Astrocyte (in vitro differentiated cells and primary cell): ENCODE results near the gene ITGA1. TPM values are rescaled to one million over a fixed set of nuclear protein-coding genes. Genes with fewer than 3 reads are reported as not detected.
"Not testable (repeated sequence)": the region's sequence is repeated elsewhere in the genome, so short reads cannot be mapped to it uniquely, and the experiment has no call there.

Source experiments
- DNase-seq: peaks from one replicate; pipeline ENCODE4 v3.0.0-alpha.2; 2010; ENCODE audit warnings: low read depth
- FAIRE-seq: peaks from 2 replicates; lab custom pipeline; 2011; peaks lifted over from hg19 to GRCh38; lab: Jason Lieb, UNC
- H2AFZ ChIP-seq: 2 replicates; pipeline ENCODE4 v1.6.0; 2012; ENCODE audit warnings: low read depth, low read length, inconsistent platforms
- H3K27ac ChIP-seq: 2 replicates; pipeline ENCODE4 v1.5.1; 2011; ENCODE audit warnings: low read depth, low read length, inconsistent platforms
- H3K27me3 ChIP-seq: 2 replicates; pipeline ENCODE4 v1.6.0; 2011; ENCODE audit warnings: low read length, inconsistent platforms; ENCODE audit not compliant: insufficient read depth
- H3K36me3 ChIP-seq: 2 replicates; pipeline ENCODE4 v1.5.1; 2011; ENCODE audit warnings: low read length, inconsistent platforms; ENCODE audit not compliant: insufficient read depth
- H3K4me1 ChIP-seq: 2 replicates; pipeline ENCODE4 v1.5.1; 2011; ENCODE audit warnings: low read length, inconsistent platforms; ENCODE audit not compliant: insufficient read depth
- H3K4me2 ChIP-seq: 2 replicates; pipeline ENCODE4 v1.6.0; 2012; ENCODE audit warnings: low read length, inconsistent platforms
- H3K4me3 ChIP-seq: 2 replicates; pipeline ENCODE4 v1.5.1; 2011; ENCODE audit warnings: low read depth, mild to moderate bottlenecking, low read length, inconsistent platforms; ENCODE audit not compliant: insufficient read depth
- H3K79me2 ChIP-seq: 2 replicates; pipeline ENCODE4 v1.6.0; 2012; ENCODE audit warnings: mild to moderate bottlenecking, low read length, inconsistent platforms; ENCODE audit not compliant: insufficient read depth
- H3K9ac ChIP-seq: 2 replicates; pipeline ENCODE4 v1.6.0; 2012; ENCODE audit warnings: mild to moderate bottlenecking, low read length, inconsistent platforms
- H3K9me3 ChIP-seq: 2 replicates; pipeline ENCODE4 v1.5.1; 2012; ENCODE audit warnings: low read depth, mild to moderate bottlenecking, low read length, inconsistent platforms; ENCODE audit not compliant: insufficient read depth
- H4K20me1 ChIP-seq: 2 replicates; pipeline ENCODE4 v1.6.0; 2012; ENCODE audit warnings: low read length, inconsistent platforms; ENCODE audit not compliant: insufficient read depth
- H3K27ac Mint-ChIP-seq: one replicate; pipeline ENCODE4 v1.8.0; 2021; ENCODE audit warnings: mild to moderate bottlenecking, mixed read lengths; ENCODE audit not compliant: unreplicated experiment
- H3K27me3 Mint-ChIP-seq: one replicate; pipeline ENCODE4 v1.8.0; 2021; ENCODE audit warnings: low read depth, mixed read lengths; ENCODE audit not compliant: unreplicated experiment
- H3K36me3 Mint-ChIP-seq: one replicate; pipeline ENCODE4 v1.8.0; 2021; ENCODE audit warnings: low read depth, mixed read lengths; ENCODE audit not compliant: unreplicated experiment
- H3K4me1 Mint-ChIP-seq: one replicate; pipeline ENCODE4 v1.8.0; 2021; ENCODE audit warnings: low read depth, mixed read lengths; ENCODE audit not compliant: unreplicated experiment
- H3K4me3 Mint-ChIP-seq: one replicate; pipeline ENCODE4 v1.8.0; 2021; ENCODE audit warnings: mild to moderate bottlenecking, moderate library complexity, mixed read lengths; ENCODE audit not compliant: unreplicated experiment
- H3K9me3 Mint-ChIP-seq: one replicate; pipeline ENCODE4 v1.8.0; 2021; ENCODE audit warnings: mild to moderate bottlenecking, mixed read lengths; ENCODE audit not compliant: unreplicated experiment
- CTCF ChIP-seq: IDR thresholded peaks from 2 replicates; pipeline ENCODE4 v1.5.1; 2011; ENCODE audit warnings: low read depth, mild to moderate bottlenecking, inconsistent platforms, low read length, moderate library complexity; ENCODE audit not compliant: insufficient read depth
- EZH2 ChIP-seq: IDR thresholded peaks from 2 replicates; pipeline ENCODE4 v1.6.1; 2012; ENCODE audit warnings: mild to moderate bottlenecking, low read length, inconsistent platforms; ENCODE audit not compliant: insufficient read depth
- total RNA-seq: library from RNA; stranded (reverse); gene quantifications from 2 replicates; pipeline ENCODE4 v1.2.1, GENCODE V29; 2021

The ITGA1 gene
- total RNA-seq, 1 donor from 2014 or later = 73.7 TPM

GRCh38 chr5:52743970-52744369 lies 43.7 kb upstream of the ITGA1 start:
- peak; percentile 75 for FAIRE-seq
- no peaks in the 10 kb centered on the region for H3K27me3 Mint-ChIP-seq
- no peak overlapping the region for H3K27ac ChIP-seq

GRCh38 chr5:52744867-52745458 lies 42.8 kb upstream of the ITGA1 start:
- FAIRE-seq = not testable (repeated sequence)

More at GRCh38 chr5:52743970-52744369, 43.7 kb upstream of the ITGA1 start:
- Histone ChIP-seq H3K79me2 (no peaks in the 10 kb centered on the region), H3K4me1 (peaks cover 5% of the 10 kb centered on the region), H3K4me3 (no peak overlapping the region), H3K9me3 (no peaks in the 10 kb centered on the region), H3K9ac (no peak overlapping the region), H3K36me3 (no peaks in the 10 kb centered on the region), H3K4me2 (peak overlapping the region; percentile 13), H3K27me3 (no peaks in the 10 kb centered on the region), H2AFZ (no peak overlapping the region), H4K20me1 (no peaks in the 10 kb centered on the region)
- peak; percentile 73 for DNase-seq
- Mint-ChIP-seq H3K4me3 (no peak overlapping the region), H3K36me3 (no peaks in the 10 kb centered on the region), H3K27ac (peak overlapping the region; percentile 29), H3K4me1 (peaks cover 18% of the 10 kb centered on the region), H3K9me3 (no peaks in the 10 kb centered on the region)
- no peak for TF ChIP-seq EZH2
- TF ChIP-seq CTCF = no peak

GRCh38 chr5:52746539-52746938 lies 41.2 kb upstream of the ITGA1 start:
- peak; percentile 5 for FAIRE-seq
- H3K4me1 Mint-ChIP-seq = peaks cover 18% of the 10 kb centered on the region

More at GRCh38 chr5:52744867-52745458, 42.8 kb upstream of the ITGA1 start:
- H3K4me3 ChIP-seq, H3K4me2 ChIP-seq, DNase-seq, H3K79me2 ChIP-seq, H3K36me3 ChIP-seq, H3K27me3 Mint-ChIP-seq, H3K9me3 ChIP-seq, H3K27ac ChIP-seq, H3K4me1 ChIP-seq, H3K9me3 Mint-ChIP-seq, H3K9ac ChIP-seq, H2AFZ ChIP-seq, H3K36me3 Mint-ChIP-seq, H4K20me1 ChIP-seq, H3K27ac Mint-ChIP-seq, H3K27me3 ChIP-seq: not testable (repeated sequence)
- peak overlapping the region; percentile 27 for H3K4me3 Mint-ChIP-seq
- H3K4me1 Mint-ChIP-seq = peaks cover 18% of the 10 kb centered on the region

More at GRCh38 chr5:52746539-52746938, 41.2 kb upstream of the ITGA1 start:
- TF ChIP-seq EZH2 (no peak), CTCF (no peak)
- no peak overlapping the region for H3K9ac ChIP-seq
- no peaks in the 10 kb centered on the region for H3K27me3 Mint-ChIP-seq
- no peak for DNase-seq
- no peaks in the 10 kb centered on the region for H3K9me3 ChIP-seq
- no peak overlapping the region for H2AFZ ChIP-seq
- H3K27ac Mint-ChIP-seq = no peak overlapping the region
- no peaks in the 10 kb centered on the region for H3K27me3 ChIP-seq
- no peaks in the 10 kb centered on the region for H3K9me3 Mint-ChIP-seq
- H3K4me1 ChIP-seq = peaks cover 5% of the 10 kb centered on the region
- H3K27ac ChIP-seq = no peak overlapping the region
- H3K36me3 Mint-ChIP-seq = no peaks in the 10 kb centered on the region
- H4K20me1 ChIP-seq = no peaks in the 10 kb centered on the region
- no peaks in the 10 kb centered on the region for H3K36me3 ChIP-seq
- no peak overlapping the region for H3K4me3 ChIP-seq
- no peak overlapping the region for H3K4me3 Mint-ChIP-seq
- H3K4me2 ChIP-seq = no peak overlapping the region
- H3K79me2 ChIP-seq = no peaks in the 10 kb centered on the region
